IMR-90 (cell line): ENCODE data around the gene MINDY1.

Experiments used
- CTCF ChIP-seq: conservative IDR thresholded peaks from 2 replicates; pipeline ENCODE4 v1.5.1; 2012; ENCODE audit warnings: mild to moderate bottlenecking, low read depth, low read length, improper control_type of control experiment
- FOS ChIP-seq: fragments of 150-350 bp; IDR thresholded peaks from 2 replicates; pipeline ENCODE4 v1.6.1; 2016; ENCODE audit warnings: low read depth, low read length
- POLR2A ChIP-seq: IDR thresholded peaks from 2 replicates; pipeline ENCODE4 v1.6.1; 2012; ENCODE audit warnings: mild to moderate bottlenecking, low read depth, low read length

- TF ChIP-seq CTCF (no peak), POLR2A (no peak), FOS (no peak)
Observed at GRCh38 chr1:150976401-150976821, 30.3 kb downstream of the MINDY1 start.
